BLaER1 (cell line): ENCODE data around the gene MYT1.

Experiments
- H3K27ac ChIP-seq: shearing (Covaris generic); formaldehyde crosslinking; 2 replicates; pipeline ENCODE4 v1.8.1; 2022
- H3K27me3 ChIP-seq: shearing (Covaris generic); formaldehyde crosslinking; 2 replicates; pipeline ENCODE4 v1.8.1; 2022
- H3K36me3 ChIP-seq: shearing (Covaris generic); formaldehyde crosslinking; 2 replicates; pipeline ENCODE4 v1.8.1; 2022
- H3K4me1 ChIP-seq: shearing (Covaris generic); formaldehyde crosslinking; 2 replicates; pipeline ENCODE4 v1.8.1; 2022
- H3K4me2 ChIP-seq: shearing (Covaris generic); formaldehyde crosslinking; 2 replicates; pipeline ENCODE4 v1.8.1; 2022
- H3K4me3 ChIP-seq: shearing (Covaris generic); formaldehyde crosslinking; 2 replicates; pipeline ENCODE4 v1.8.1; 2022
- H3K9ac ChIP-seq: shearing (Covaris generic); formaldehyde crosslinking; 2 replicates; pipeline ENCODE4 v1.8.1; 2022
- H3K9me3 ChIP-seq: shearing (Covaris generic); formaldehyde crosslinking; 2 replicates; pipeline ENCODE4 v1.8.1; 2022
- H4K20me1 ChIP-seq: shearing (Covaris generic); formaldehyde crosslinking; 2 replicates; pipeline ENCODE4 v1.8.1; 2022
- Cebpa-rat ChIP-seq: shearing (Covaris generic); IDR thresholded peaks from 2 replicates; pipeline ENCODE4 v1.8.1; 2022

MYT1 gene

DNA sequence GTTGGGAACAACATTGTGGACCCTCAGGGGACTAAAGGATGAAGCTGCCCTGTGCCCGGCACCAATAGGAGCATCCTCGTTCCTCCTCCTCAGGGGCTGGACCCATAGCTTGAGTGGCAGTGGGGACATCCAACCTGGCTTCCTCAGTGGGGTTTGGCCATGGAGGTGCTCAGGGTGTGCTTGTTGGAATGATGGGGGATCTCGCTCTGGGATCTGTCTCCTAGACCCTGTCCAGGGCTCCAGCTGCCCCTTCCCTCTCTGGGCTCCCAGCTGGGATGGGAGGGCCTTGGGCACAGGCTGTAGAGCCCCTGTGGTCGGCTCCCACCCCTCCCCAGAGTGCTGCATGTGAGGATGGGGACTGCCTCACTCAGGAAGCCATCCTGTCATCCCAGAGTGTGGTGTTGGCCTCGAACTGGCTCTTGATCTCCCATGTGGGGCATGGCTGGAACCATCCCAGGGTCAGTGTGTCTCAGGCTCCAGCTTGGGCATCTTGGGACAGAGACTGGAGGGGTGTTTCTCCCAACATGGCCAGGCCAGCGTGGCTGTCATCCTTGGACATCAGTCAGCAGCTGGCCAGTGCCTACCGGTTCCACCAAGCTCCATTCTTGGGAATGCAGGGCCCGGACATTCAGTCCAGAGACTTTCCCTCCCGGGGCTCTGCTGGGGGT lies 9.5 kb upstream of the MYT1 start:
- 0 out of 2 replicates have a peak, but pooled peaks cover 7% of the 10 kb centered on the region for H3K4me1 ChIP-seq
- peaks cover 11% of the 10 kb centered on the region; the same call in 1 of the 2 replicates for H4K20me1 ChIP-seq
- no peak for TF ChIP-seq Cebpa-rat
- no peak overlapping the region for H3K27ac ChIP-seq
- H3K9me3 ChIP-seq = 0 out of 2 replicates have a peak, but pooled peaks cover under 1% of the 10 kb centered on the region
- H3K27me3 ChIP-seq = peaks cover 8% of the 10 kb centered on the region
- H3K4me2 ChIP-seq = no peak overlapping the region
- H3K36me3 ChIP-seq = no peaks in the 10 kb centered on the region
- H3K9ac ChIP-seq = no peak overlapping the region
- no peak overlapping the region for H3K4me3 ChIP-seq

DNA sequence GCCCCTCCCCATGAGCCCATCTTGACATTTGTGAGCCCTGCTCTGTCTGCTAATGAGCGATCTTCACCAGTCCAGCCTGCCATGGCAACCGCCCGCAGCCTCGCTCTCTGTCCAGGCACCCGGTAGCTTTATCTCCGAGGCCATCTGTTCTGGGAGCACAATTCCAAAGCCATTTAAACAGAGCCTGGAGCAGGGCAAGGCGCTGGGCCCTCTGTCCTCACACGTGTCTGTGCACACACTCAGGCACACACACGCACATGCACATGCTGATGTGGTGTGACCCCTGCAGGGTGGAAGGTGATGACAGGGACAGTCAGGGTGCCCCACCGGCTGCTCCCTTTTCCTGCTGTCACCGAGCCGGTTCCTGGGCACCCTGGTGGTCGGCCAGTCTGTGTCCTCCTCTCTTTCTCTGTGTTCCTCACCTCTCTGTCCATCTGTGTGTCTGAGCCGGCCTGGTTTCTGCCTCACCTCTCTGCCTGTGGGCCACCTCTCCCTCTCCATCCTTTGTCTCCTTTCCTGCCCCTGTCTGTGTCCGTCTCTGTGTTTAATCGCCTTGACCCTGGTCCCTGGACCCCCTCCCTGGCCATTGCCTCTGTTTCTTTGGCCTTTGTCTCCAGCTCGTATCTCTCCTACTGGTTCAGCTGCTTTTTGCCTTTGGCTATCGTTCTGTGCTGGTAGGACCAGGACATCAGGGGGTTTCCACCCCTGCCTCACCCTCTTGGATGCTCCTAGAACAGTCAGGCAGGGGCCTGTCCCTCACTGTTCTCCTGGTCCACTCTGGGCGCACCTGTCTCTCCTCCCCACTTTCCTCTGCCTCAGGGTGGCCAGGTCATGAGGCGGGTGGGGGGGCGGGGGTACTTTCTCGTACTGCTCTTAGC lies 8.8 kb upstream of the MYT1 start:
- H3K27me3 ChIP-seq = peaks cover 16% of the 10 kb centered on the region
- H3K36me3 ChIP-seq = no peaks in the 10 kb centered on the region
- H3K4me3 ChIP-seq = no peak overlapping the region
- 0 out of 2 replicates have a peak, but pooled peaks cover 7% of the 10 kb centered on the region for H3K4me1 ChIP-seq
- H3K27ac ChIP-seq = no peak overlapping the region
- no peak for TF ChIP-seq Cebpa-rat
- no peak overlapping the region for H3K4me2 ChIP-seq
- H3K9me3 ChIP-seq = no peaks in the 10 kb centered on the region
- H4K20me1 ChIP-seq = peaks cover 14% of the 10 kb centered on the region; the same call in 1 of the 2 replicates
- H3K9ac ChIP-seq = no peak overlapping the region

GRCh38 chr20:64156136-64156885 lies 7.9 kb upstream of the MYT1 start:
- Histone ChIP-seq H3K27ac (no peak overlapping the region), H3K4me2 (no peak overlapping the region), H3K4me1 (0 out of 2 replicates have a peak, but pooled peaks cover 7% of the 10 kb centered on the region), H3K36me3 (no peaks in the 10 kb centered on the region), H3K4me3 (no peak overlapping the region), H3K9ac (no peak overlapping the region), H3K27me3 (peaks cover 24% of the 10 kb centered on the region), H3K9me3 (no peaks in the 10 kb centered on the region), H4K20me1 (peaks cover 14% of the 10 kb centered on the region; the same call in 1 of the 2 replicates)
- no peak for TF ChIP-seq Cebpa-rat

DNA sequence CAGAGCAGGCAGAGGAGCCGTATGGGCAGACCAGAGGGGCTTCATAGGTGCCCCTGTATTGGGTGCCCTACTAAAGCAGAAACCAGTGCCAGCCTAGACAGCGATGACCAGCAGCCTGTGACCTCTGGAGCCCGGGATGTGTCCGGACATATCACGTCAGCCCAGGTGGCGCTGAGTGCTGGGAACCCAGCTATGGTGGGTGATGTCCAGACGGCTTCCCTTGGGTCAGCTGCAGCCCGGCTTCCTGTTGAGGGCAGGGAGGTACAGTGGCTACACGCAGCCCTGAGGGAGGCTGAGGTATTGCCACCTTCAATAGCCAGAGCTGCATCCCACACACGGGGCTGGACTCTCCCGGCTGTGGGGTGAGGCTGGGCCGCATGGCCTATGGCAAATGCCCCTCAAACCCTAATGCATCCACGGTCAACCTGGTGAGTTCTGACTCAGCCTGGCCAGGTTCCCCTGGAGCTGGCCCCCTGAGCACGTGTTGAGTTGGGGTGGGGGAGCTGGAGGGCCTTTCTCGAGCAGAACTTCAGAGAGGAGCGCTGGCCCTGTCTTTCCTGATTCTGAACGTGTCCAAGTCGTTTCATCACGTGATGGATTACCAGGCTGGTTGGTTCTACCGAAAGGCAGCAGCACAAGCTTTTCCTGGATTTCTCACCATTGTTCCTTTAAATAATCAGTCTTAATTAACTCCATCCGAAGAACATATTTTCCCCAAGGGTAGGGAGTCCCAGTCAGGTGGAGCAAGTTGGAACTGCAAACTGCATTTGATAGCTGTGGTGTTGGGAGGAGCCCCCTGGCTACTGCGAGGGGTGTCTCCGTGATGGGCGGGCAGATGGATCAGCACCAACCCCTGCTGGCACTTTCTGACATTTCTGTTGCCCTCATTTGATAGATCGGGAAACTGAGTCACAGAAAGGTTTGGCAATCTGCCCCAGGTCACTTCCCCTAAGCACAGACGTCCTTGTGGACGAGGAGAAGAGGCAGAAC lies 7.1 kb upstream of the MYT1 start:
- Histone ChIP-seq H3K9ac (no peak overlapping the region), H3K36me3 (no peaks in the 10 kb centered on the region), H3K27me3 (peaks cover 33% of the 10 kb centered on the region), H4K20me1 (peaks cover 15% of the 10 kb centered on the region; the same call in 1 of the 2 replicates), H3K4me1 (0 out of 2 replicates have a peak, but pooled peaks cover 7% of the 10 kb centered on the region), H3K9me3 (no peaks in the 10 kb centered on the region), H3K4me2 (no peak overlapping the region), H3K4me3 (no peak overlapping the region), H3K27ac (no peak overlapping the region)
- TF ChIP-seq Cebpa-rat = no peak

DNA sequence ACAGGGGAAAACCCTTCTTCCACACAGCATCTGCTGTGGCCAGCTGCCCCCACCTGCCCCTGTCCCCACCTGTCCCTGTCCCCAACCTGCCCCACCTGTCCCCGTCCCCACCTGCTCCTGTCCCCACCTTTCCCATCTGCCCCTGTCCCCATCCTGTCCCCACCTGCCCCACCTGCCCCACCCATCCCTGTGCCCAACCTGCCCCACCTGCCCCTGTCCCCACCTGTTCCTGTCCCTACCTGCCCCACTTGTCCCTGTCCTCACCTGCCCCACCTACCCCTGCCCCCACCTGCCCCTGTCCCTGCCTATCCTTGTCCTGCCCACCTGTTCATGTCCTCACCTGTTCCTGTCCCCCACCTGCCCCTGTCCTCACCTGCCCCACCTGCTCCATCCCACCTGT lies 6.4 kb upstream of the MYT1 start:
- H3K9me3 ChIP-seq = no peaks in the 10 kb centered on the region
- H3K9ac ChIP-seq = no peak overlapping the region
- no peak overlapping the region for H3K4me3 ChIP-seq
- no peaks in the 10 kb centered on the region for H3K36me3 ChIP-seq
- H4K20me1 ChIP-seq = peaks cover 19% of the 10 kb centered on the region; the same call in 1 of the 2 replicates
- 0 out of 2 replicates have a peak, but pooled peaks cover 7% of the 10 kb centered on the region for H3K4me1 ChIP-seq
- no peak for TF ChIP-seq Cebpa-rat
- H3K27ac ChIP-seq = no peak overlapping the region
- H3K4me2 ChIP-seq = no peak overlapping the region
- peaks cover 40% of the 10 kb centered on the region for H3K27me3 ChIP-seq

GRCh38 chr20:64158346-64159285 lies 5.6 kb upstream of the MYT1 start:
- Histone ChIP-seq H3K9ac (no peak overlapping the region), H3K27ac (no peak overlapping the region), H3K9me3 (no peaks in the 10 kb centered on the region), H4K20me1 (peaks cover 23% of the 10 kb centered on the region; the same call in 1 of the 2 replicates), H3K4me3 (no peak overlapping the region), H3K4me2 (no peak overlapping the region), H3K27me3 (peaks cover 47% of the 10 kb centered on the region), H3K4me1 (0 out of 2 replicates have a peak, but pooled peaks cover 7% of the 10 kb centered on the region), H3K36me3 (no peaks in the 10 kb centered on the region)
- no peak for TF ChIP-seq Cebpa-rat

DNA sequence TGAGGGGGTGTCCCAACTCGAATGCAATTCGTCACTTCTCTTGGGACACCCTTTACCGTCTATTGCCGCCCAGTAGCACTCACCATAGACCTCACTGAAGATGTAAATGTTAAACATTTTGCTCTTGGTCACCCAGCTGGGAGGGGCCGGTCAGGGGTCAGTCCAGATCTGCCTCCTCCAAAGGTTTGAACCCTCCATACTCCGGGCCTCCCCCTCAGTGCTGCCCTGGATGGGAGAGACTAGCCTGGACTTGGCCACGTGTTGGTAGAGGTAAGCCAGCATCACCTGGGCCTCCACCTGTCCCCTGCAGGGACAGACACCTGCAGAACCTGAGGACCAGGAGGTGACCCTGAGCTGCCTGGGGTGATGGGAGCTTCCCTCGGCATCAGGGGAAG lies 5.0 kb upstream of the MYT1 start:
- H3K36me3 ChIP-seq = no peaks in the 10 kb centered on the region
- H3K27me3 ChIP-seq = peaks cover 54% of the 10 kb centered on the region
- H3K9ac ChIP-seq = no peak overlapping the region
- no peak for TF ChIP-seq Cebpa-rat
- no peaks in the 10 kb centered on the region for H3K9me3 ChIP-seq
- no peak overlapping the region for H3K27ac ChIP-seq
- H3K4me1 ChIP-seq = 0 out of 2 replicates have a peak, but pooled peaks cover 7% of the 10 kb centered on the region
- no peak overlapping the region for H3K4me2 ChIP-seq
- H3K4me3 ChIP-seq = no peak overlapping the region
- peaks cover 23% of the 10 kb centered on the region; the same call in 1 of the 2 replicates for H4K20me1 ChIP-seq

GRCh38 chr20:64159711-64160110 lies 4.5 kb upstream of the MYT1 start:
- H3K4me1 ChIP-seq = 0 out of 2 replicates have a peak, but pooled peaks cover 7% of the 10 kb centered on the region
- no peak overlapping the region for H3K4me3 ChIP-seq
- H3K36me3 ChIP-seq = no peaks in the 10 kb centered on the region
- no peak overlapping the region for H3K27ac ChIP-seq
- peaks cover 23% of the 10 kb centered on the region; the same call in 1 of the 2 replicates for H4K20me1 ChIP-seq
- no peak overlapping the region for H3K9ac ChIP-seq
- H3K4me2 ChIP-seq = no peak overlapping the region
- TF ChIP-seq Cebpa-rat = no peak
- H3K27me3 ChIP-seq = peaks cover 58% of the 10 kb centered on the region
- no peaks in the 10 kb centered on the region for H3K9me3 ChIP-seq
